Thyroid gland (tissue), 4 donors: ENCODE results near the gene UMODL1.

Experiments
- CTCF ChIP-seq, 6 experiments: fragments of 200-600 bp in 3 of 6; fragments of 450-650 bp in 3 of 6; sonication (generic) in 3 of 6; IDR thresholded peaks; one replicate each; pipeline ENCODE4 v1.5.1; 2016 to 2019; ENCODE audit warnings: antibody characterized with exemption in 6 of 6, mild to moderate bottlenecking in 2 of 6, inconsistent platforms in 1 of 6, moderate library complexity in 1 of 6
- POLR2A ChIP-seq, 2 donors: fragments of 450-650 bp; IDR thresholded peaks; one replicate each; pipeline ENCODE4 v1.6.1; 2017; ENCODE audit warnings: antibody characterized with exemption in 2 of 2, mild to moderate bottlenecking in 2 of 2, moderate library complexity in 1 of 2

GRCh38 chr21:42115136-42115683 lies 44.1 kb downstream of the UMODL1 start:
- no peak for TF ChIP-seq CTCF (IDR thresholded peaks at IDR 0.05)
- TF ChIP-seq POLR2A (IDR thresholded peaks at IDR 0.05), result no peak
